Head of caudate nucleus (tissue), 42 donors: ENCODE results near the gene LPIN3.

Experiments
- DNase-seq, 42 donors: peaks; one replicate each; pipeline versions ENCODE4 v3.0.0 to v3.0.0-alpha.2; 2020 to 2021; ENCODE audit warnings: mixed read lengths in 7 of 42
- intact Hi-C: fragments of 100-400 bp; cut with DNase I; formaldehyde crosslinking; loops from one replicate; pipeline ENCODE4 v1.15.0; 2022

LPIN3 gene

GRCh38 chr20:41358717-41359116 lies 18.1 kb downstream of the LPIN3 start:
- DNase-seq = no peak
- intact Hi-C loops = no loop called here

GRCh38 chr20:41359541-41360011 lies 19.0 kb downstream of the LPIN3 start:
- DNase-seq = peak in 3 of 42 donors; percentile 21 to 26 (median 23)
- intact Hi-C loops = no loop called here

- intact Hi-C loops = no loop called here
- DNase-seq = no peak
These were observed 20.5 kb downstream of the LPIN3 start for GRCh38 chr20:41360831-41361756.

GRCh38 chr20:41361757-41362747 lies 21.4 kb downstream of the LPIN3 start:
- intact Hi-C loops = no loop called here
- peak in 27 of 42 donors; percentile 16 to 69 (median 50) for DNase-seq

- no peak for DNase-seq
- intact Hi-C loops = no loop called here
These were observed 22.1 kb downstream of the LPIN3 start for GRCh38 chr20:41362748-41363140.

GRCh38 chr20:41363601-41364000 lies 23.0 kb downstream of the LPIN3 start:
- no peak for DNase-seq
- intact Hi-C loops = no loop called here

- no peak for DNase-seq
- intact Hi-C loops = no loop called here
These were observed 23.7 kb downstream of the LPIN3 start for GRCh38 chr20:41364236-41364855.

GRCh38 chr20:41364967-41365765 lies 24.5 kb downstream of the LPIN3 start:
- intact Hi-C loops = no loop called here
- no peak for DNase-seq

GRCh38 chr20:41365777-41366545 lies 25.3 kb downstream of the LPIN3 start:
- DNase-seq = no peak
- intact Hi-C loops = no loop called here

- no peak for DNase-seq
- intact Hi-C loops = no loop called here
These were observed 26.1 kb downstream of the LPIN3 start, which contains the start of gene EMILIN3 for GRCh38 chr20:41366546-41367392. TSS of gene EMILIN3 (minus strand) at chr20:41366818. CDS start at chr20:41366634, 184 bp downstream.

GRCh38 chr20:41367393-41367695 lies 26.7 kb downstream of the LPIN3 start:
- no peak for DNase-seq
- intact Hi-C loops = no loop called here

GRCh38 chr20:41367956-41368355 lies 27.3 kb downstream of the LPIN3 start:
- no peak for DNase-seq
- intact Hi-C loops = no loop called here

- intact Hi-C loops = no loop called here
- DNase-seq = no peak
These were observed 29.1 kb downstream of the LPIN3 start for GRCh38 chr20:41369673-41370072.

GRCh38 chr20:41370176-41370575 lies 29.6 kb downstream of the LPIN3 start:
- DNase-seq = no peak
- intact Hi-C loops = no loop called here

- intact Hi-C loops = no loop called here
- no peak for DNase-seq
These were observed 30.8 kb downstream of the LPIN3 start for GRCh38 chr20:41371371-41371770.

GRCh38 chr20:41373251-41373783 lies 32.7 kb downstream of the LPIN3 start:
- intact Hi-C loops = no loop called here
- DNase-seq = no peak
